Stomach (tissue), 9 donors: ENCODE measurements around the gene MTCL1. TPM values are rescaled to one million over a fixed set of nuclear protein-coding genes. Genes with fewer than 3 reads are reported as not detected.
A peak's percentile ranks its signal among the peaks of the same experiment; 100 is the strongest.

Experiments used
- DNase-seq, 2 donors: peaks; one replicate each; pipeline versions ENCODE4 v3.0.0 to v3.0.0-alpha.2; 2013 to 2019
- H3K27ac ChIP-seq, 5 donors: fragments of 200-600 bp in 4 of 5; sonication (generic) in 4 of 5; one replicate each; pipeline ENCODE4 v1.5.1; 2013 to 2019; ENCODE audit warnings: mild to moderate bottlenecking in 1 of 5, moderate library complexity in 1 of 5
- H3K27me3 ChIP-seq, 3 donors: fragments of 200-600 bp; sonication (generic); one replicate each; pipeline ENCODE4 v1.5.1; 2017 to 2019; ENCODE audit warnings: mixed run types in 1 of 3
- H3K36me3 ChIP-seq, 4 donors: fragments of 200-600 bp; sonication (generic); 1 replicate in 3 of 4; 2 replicates in 1 of 4; pipeline ENCODE4 v1.5.1; 2016 to 2019
- H3K4me1 ChIP-seq, 4 donors: fragments of 200-600 bp; sonication (generic); one replicate each; pipeline ENCODE4 v1.5.1; 2016 to 2019
- H3K4me3 ChIP-seq, 4 donors: fragments of 200-600 bp; sonication (generic) in 3 of 4; one replicate each; pipeline ENCODE4 v1.5.1; 2016 to 2019; ENCODE audit warnings: mild to moderate bottlenecking in 1 of 4
- H3K9me3 ChIP-seq, 4 donors: fragments of 200-600 bp; sonication (generic); one replicate each; pipeline ENCODE4 v1.5.1; 2016 to 2019
- EP300 ChIP-seq: sonication (generic); formaldehyde crosslinking; IDR thresholded peaks from one replicate; pipeline ENCODE4 v1.6.1; 2017; ENCODE audit warnings: antibody characterized with exemption
- POLR2A ChIP-seq, 4 donors: fragments of 450-650 bp; IDR thresholded peaks; one replicate each; pipeline ENCODE4 v1.6.1; 2016; ENCODE audit warnings: antibody characterized with exemption in 4 of 4, control low read depth in 2 of 4, mild to moderate bottlenecking in 1 of 4, moderate library complexity in 1 of 4
- POLR2AphosphoS5 ChIP-seq, 3 donors: sonication (generic); formaldehyde crosslinking; IDR thresholded peaks; one replicate each; pipeline ENCODE4 v1.6.1; 2016; ENCODE audit warnings: antibody characterized with exemption in 3 of 3
- WGBS, 5 donors: extraction: QIAGEN DNeasy Blood & Tissue Kit in 3 of 5; methylation state at CpG; one replicate each; pipeline versions ENCODE4 v1.1.5 to v1.1.7; 2013 to 2018; 5-methylcytosine and 5-hydroxymethylcytosine counted together
- intact Hi-C: fragments of 100-400 bp; cut with DNase I; formaldehyde crosslinking; loops from one replicate; pipeline ENCODE4 v1.15.1; 2023; ENCODE audit warnings: low total_unique reads
- polyA plus RNA-seq, 3 donors: library from polyadenylated mRNA; stranded (reverse); fragments of 200-250 nt; gene quantifications; one replicate each; pipeline ENCODE4 v1.2.3, GENCODE V29; 2013
- total RNA-seq, 5 donors: library from RNA; depleted of rRNA; stranded (reverse); fragments of >200 nt; gene quantifications; one replicate each; pipeline versions ENCODE4 v1.1.0 to v1.2.3, GENCODE V29; 2014 to 2016
- TF ChIP-seq, protein P1 (sequence below), 7 experiments: fragments of 450-650 bp in 4 of 7; fragments of 200-600 bp in 3 of 7; sonication (generic) in 3 of 7; IDR thresholded peaks; one replicate each; pipeline ENCODE4 v1.5.1; 2016 to 2019; ENCODE audit warnings: antibody characterized with exemption in 7 of 7, control low read depth in 2 of 7, mild to moderate bottlenecking in 1 of 7
- donor health status: healthy with polysubstance abuse.
- donor health status: Bipolar disorder and iron deficiency.
- donor health status: healthy.

Gene MTCL1
- total and polyA plus RNA-seq, 8 donors = 2.3 to 225 (median 20.5) TPM

DNA sequence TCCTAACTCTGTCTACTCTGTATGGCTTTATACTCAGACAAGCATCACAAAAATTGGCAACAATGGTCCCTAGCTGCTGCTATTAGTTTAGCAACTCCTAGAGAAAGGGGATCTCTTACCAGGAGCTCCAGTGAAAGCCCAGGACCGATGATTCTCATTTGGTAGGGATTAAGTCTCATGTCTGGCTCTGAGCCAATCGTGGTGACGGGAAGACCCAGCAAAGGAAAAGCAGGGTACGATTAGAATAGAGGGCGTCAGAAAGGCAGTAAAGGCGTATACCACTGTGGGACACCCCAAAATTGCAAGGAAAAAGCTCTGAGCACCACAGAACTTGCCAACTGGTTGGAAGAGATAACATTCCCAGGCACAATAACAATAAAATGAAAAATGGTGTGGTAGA, 129.5 kb downstream of the MTCL1 start:
- no peaks in the 10 kb centered on the region for H3K27me3 ChIP-seq
- no peaks in the 10 kb centered on the region for H3K36me3 ChIP-seq
- no peak overlapping the region for H3K4me3 ChIP-seq
- TF ChIP-seq, protein P1, sequence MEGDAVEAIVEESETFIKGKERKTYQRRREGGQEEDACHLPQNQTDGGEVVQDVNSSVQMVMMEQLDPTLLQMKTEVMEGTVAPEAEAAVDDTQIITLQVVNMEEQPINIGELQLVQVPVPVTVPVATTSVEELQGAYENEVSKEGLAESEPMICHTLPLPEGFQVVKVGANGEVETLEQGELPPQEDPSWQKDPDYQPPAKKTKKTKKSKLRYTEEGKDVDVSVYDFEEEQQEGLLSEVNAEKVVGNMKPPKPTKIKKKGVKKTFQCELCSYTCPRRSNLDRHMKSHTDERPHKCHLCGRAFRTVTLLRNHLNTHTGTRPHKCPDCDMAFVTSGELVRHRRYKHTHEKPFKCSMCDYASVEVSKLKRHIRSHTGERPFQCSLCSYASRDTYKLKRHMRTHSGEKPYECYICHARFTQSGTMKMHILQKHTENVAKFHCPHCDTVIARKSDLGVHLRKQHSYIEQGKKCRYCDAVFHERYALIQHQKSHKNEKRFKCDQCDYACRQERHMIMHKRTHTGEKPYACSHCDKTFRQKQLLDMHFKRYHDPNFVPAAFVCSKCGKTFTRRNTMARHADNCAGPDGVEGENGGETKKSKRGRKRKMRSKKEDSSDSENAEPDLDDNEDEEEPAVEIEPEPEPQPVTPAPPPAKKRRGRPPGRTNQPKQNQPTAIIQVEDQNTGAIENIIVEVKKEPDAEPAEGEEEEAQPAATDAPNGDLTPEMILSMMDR (IDR thresholded peaks at IDR 0.05) = no peak
- TF ChIP-seq POLR2A (IDR thresholded peaks at IDR 0.05) = no peak
- TF ChIP-seq EP300 = no peak
- TF ChIP-seq POLR2AphosphoS5 (IDR thresholded peaks at IDR 0.05) = no peak
- intact Hi-C loops = no loop called here
- H3K4me1 ChIP-seq = peaks cover 0 to 25% (median 16%) of the 10 kb centered on the region in 4 donors
- 57 to 84% (median 76%) methylated on average over 6 of the region's 6 CpGs for WGBS, 5 donors
- H3K9me3 ChIP-seq = peaks cover 3 to 13% (median 8%) of the 10 kb centered on the region in 4 donors
- no peak for DNase-seq
- H3K27ac ChIP-seq = peak overlapping the region in 1 of 5 donors; percentile 62

DNA sequence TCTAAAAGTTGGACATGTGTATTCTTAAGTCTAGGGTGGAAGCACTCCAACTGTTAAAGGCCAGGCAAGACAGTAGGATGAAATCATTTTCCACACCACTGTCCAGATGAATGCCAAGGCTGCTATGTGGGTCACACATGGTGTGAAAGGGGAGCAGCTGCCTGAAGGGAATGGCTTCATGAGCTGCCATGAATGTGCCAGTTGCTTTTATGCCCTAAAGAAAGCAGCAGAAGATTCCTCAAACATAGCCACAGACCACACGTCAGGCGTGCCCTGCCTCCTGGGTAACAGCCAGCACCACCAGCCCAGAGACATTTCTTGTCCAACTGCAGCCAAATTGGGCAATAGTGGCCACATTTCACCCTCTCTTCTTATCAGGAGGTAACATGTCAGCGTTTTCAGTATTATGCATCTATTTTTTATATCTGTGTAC, 130.2 kb downstream of the MTCL1 start:
- Histone ChIP-seq H3K36me3 (no peaks in the 10 kb centered on the region), H3K27ac (peak overlapping the region in 1 of 5 donors; percentile 62), H3K27me3 (no peaks in the 10 kb centered on the region), H3K9me3 (peaks cover 3 to 13% (median 8%) of the 10 kb centered on the region in 4 donors), H3K4me3 (no peak overlapping the region), H3K4me1 (peaks cover 0 to 25% (median 16%) of the 10 kb centered on the region in 4 donors)
- intact Hi-C loops = no loop called here
- TF ChIP-seq POLR2AphosphoS5 (IDR thresholded peaks at IDR 0.05) (peak in 2 of 3 donors; percentile 2 to 29), EP300 (peak; percentile 24), POLR2A (IDR thresholded peaks at IDR 0.05) (no peak)
- DNase-seq = no peak
- 31 to 45% (median 42%) methylated on average over 3 of the region's 3 CpGs for WGBS, 5 donors

DNA sequence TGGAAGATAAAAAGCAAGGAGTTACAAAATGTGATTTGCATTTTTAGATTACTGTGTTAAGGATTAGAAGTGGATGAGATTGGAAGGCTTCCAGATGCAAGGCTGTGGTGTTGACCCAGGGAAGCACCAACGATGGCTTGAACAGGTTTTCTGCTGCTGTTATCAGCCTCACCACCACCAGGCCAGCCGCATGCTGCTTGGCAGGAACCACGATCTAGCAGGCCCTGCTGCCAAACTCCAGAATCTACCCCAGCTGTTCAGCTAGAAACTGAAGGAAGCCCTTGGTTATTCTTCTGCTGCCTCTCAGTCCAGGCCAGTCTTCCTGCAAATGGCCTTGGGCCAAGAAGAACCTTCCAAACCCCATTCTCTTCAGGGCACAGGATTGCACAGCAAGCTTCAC, 133.9 kb downstream of the MTCL1 start:
- intact Hi-C loops = no loop called here
- Histone ChIP-seq H3K27me3 (no peaks in the 10 kb centered on the region), H3K4me1 (peaks cover 0 to 25% (median 16%) of the 10 kb centered on the region in 4 donors), H3K4me3 (no peak overlapping the region), H3K9me3 (peaks cover 3 to 13% (median 8%) of the 10 kb centered on the region in 4 donors), H3K36me3 (no peaks in the 10 kb centered on the region), H3K27ac (peak overlapping the region in 1 of 5 donors; percentile 37)
- TF ChIP-seq POLR2AphosphoS5 (IDR thresholded peaks at IDR 0.05) = peak in 2 of 3 donors; percentile 56 to 81
- TF ChIP-seq EP300 = no peak
- DNase-seq = peak; percentile 54 to 76
- 10 to 22% (median 18%) methylated on average over 3 of the region's 3 CpGs for WGBS, 5 donors

DNA sequence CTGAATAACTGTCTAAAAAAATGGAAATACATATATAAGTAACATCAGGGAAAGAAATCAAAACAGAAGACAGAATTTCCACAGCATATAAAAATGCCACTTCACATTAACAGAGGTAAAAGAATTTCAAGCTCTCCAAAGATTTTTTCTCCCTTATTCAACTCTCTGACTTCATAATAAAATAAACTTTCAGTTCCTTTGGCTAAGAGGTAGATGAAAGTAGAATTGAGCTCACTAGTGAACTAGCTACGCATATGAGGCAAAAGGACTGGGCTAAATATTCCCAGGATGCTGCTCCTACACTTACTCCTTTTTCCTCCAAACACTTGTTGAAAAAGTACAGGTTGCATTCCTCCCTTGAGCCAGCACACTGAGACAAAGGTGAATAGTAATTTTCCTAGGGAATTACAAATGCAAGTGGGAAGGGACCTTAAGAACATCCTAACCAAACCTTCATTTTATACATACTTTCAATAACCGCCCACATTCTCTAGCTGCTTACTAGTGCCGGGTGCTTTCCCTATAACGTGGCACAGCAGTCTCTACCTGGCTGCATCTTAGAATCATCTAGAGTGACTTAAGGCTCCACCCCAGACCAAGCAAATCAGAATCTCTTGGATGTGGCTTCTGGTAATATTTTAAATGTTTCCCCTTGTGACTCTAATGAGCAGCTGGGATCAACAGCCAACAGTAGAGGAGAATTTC, 136.6 kb downstream of the MTCL1 start:
- TF ChIP-seq POLR2A (IDR thresholded peaks at IDR 0.05) (no peak), POLR2AphosphoS5 (IDR thresholded peaks at IDR 0.05) (no peak)
- intact Hi-C loops = no loop called here
- Histone ChIP-seq H3K9me3 (peaks cover 3 to 9% (median 4%) of the 10 kb centered on the region in 4 donors), H3K27me3 (no peaks in the 10 kb centered on the region), H3K36me3 (no peaks in the 10 kb centered on the region), H3K4me1 (peaks cover 0 to 14% (median 11%) of the 10 kb centered on the region in 4 donors), H3K4me3 (no peak overlapping the region), H3K27ac (no peak overlapping the region)
- DNase-seq = no peak
- 81 to 86% (median 82%) methylated on average over 4 of the region's 4 CpGs for WGBS, 5 donors

DNA sequence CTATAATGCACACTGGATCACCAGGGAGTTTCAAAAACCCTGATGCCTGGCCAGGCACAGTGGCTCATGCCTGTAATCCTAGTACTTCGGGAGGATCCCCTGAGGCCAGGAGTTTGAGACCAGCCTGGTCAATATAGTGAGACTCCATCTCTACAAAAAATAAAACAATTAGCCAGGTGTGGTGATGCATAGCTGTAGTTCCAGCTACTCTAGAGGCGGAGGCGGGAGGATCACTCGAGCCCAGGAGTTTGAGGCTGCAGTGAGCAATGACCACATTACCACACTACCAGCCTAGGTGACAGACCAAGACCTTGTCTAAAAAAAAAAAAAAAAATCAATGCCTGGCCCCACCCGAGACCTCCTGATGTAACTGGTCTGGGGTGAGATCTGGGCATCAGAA, 137.2 kb downstream of the MTCL1 start:
- TF ChIP-seq POLR2A (IDR thresholded peaks at IDR 0.05) (no peak), POLR2AphosphoS5 (IDR thresholded peaks at IDR 0.05) (no peak), EP300 (no peak)
- TF ChIP-seq, protein P1 (IDR thresholded peaks at IDR 0.05) = no peak
- no peak overlapping the region for H3K4me3 ChIP-seq
- peaks cover 0 to 3% (median 0%) of the 10 kb centered on the region in 4 donors for H3K9me3 ChIP-seq
- 87 to 95% (median 89%) methylated on average over 5 of the region's 5 CpGs for WGBS, 5 donors
- intact Hi-C loops = no loop called here
- no peak for DNase-seq
- H3K27me3 ChIP-seq = no peaks in the 10 kb centered on the region
- peaks cover 0 to 14% (median 12%) of the 10 kb centered on the region in 4 donors for H3K4me1 ChIP-seq
- H3K27ac ChIP-seq = no peak overlapping the region
- no peaks in the 10 kb centered on the region for H3K36me3 ChIP-seq
